Cardiac muscle cell (in vitro differentiated cells and primary cell): ENCODE results near the gene PHLDB3. TPM values are rescaled to one million over a fixed set of nuclear protein-coding genes. Genes with fewer than 3 reads are reported as not detected.
A peak's percentile ranks its signal among the peaks of the same experiment; 100 is the strongest.

Experiments used
- DNase-seq, 2 donors: peaks; one replicate each; pipeline versions ENCODE4 v3.0.0 to v3.0.0-alpha.2; 2010 to 2017; ENCODE audit warnings: low read depth in 1 of 2, low spot score in 1 of 2
- H3K27ac ChIP-seq: fragments of 200-600 bp; sonication (generic); 2 replicates; pipeline ENCODE4 v1.5.1; 2016
- H3K27me3 ChIP-seq: fragments of 200-600 bp; sonication (generic); 2 replicates; pipeline ENCODE4 v1.6.0; 2016; ENCODE audit warnings: control low read depth
- H3K36me3 ChIP-seq: fragments of 200-600 bp; sonication (generic); 2 replicates; pipeline ENCODE4 v1.5.1; 2016; ENCODE audit warnings: control low read depth
- H3K4me1 ChIP-seq: fragments of 200-600 bp; sonication (generic); 2 replicates; pipeline ENCODE4 v1.8.1; 2017; ENCODE audit warnings: low read depth, mild to moderate bottlenecking, mixed run types
- H3K4me3 ChIP-seq: fragments of 200-600 bp; sonication (generic); 2 replicates; pipeline ENCODE4 v1.5.1; 2016; ENCODE audit warnings: mild to moderate bottlenecking
- H3K9me3 ChIP-seq: fragments of 200-600 bp; sonication (generic); 2 replicates; pipeline ENCODE4 v1.5.1; 2017; ENCODE audit warnings: low read depth, mild to moderate bottlenecking, control low read depth
- polyA plus RNA-seq: library from polyadenylated mRNA; unstranded; fragments of >200 nt; fragmentation: Nextera tagmentation; extraction: Ambion mirVana; gene quantifications from 2 replicates; pipeline ENCODE4 v1.2.1, GENCODE V29; 2016
- total RNA-seq: library from RNA; depleted of rRNA; stranded (reverse); fragments of >200 nt; gene quantifications from 2 replicates; pipeline ENCODE4 v1.2.3, GENCODE V29; 2016
- TF ChIP-seq, protein P1 (sequence below): IDR thresholded peaks from 2 replicates; pipeline ENCODE4 v1.5.1; 2012; ENCODE audit warnings: low read depth, mild to moderate bottlenecking, low read length

The PHLDB3 gene
- total and polyA plus RNA-seq, 2 experiments from 2014 or later, result 11.2 to 45.9 TPM

DNA sequence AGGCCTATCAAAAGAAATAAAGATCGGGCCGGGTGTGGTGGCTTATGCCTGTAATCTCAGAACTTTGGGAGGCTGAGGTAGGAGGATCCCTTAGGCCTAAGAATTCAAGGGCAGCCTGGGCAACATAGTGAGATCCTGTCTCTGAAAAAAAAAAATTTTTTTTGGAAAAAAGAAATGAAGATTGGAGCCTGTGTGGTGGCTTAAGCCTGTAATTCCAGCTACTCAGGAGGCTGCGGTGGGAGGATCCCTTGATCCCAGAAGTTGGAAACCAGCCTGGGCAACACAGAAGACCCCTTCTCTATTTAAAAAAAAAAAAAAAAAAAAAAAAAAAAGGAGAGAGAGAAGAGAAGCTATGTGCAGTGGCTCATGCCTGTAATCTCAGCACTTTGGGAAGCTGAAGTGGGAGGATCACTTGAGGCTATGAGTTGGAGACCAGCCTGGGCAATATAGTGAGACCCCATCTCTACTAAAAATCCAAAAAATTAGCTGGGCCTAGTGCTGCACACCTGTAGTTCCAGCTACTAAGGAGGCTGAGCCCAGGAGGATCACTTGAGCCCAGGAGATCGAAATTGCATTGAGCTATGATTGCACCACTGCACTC, 24.5 kb downstream of the PHLDB3 start:
- Histone ChIP-seq H3K9me3 (no peaks in the 10 kb centered on the region), H3K36me3 (peaks cover 3% of the 10 kb centered on the region), H3K4me1 (no peaks in the 10 kb centered on the region), H3K27me3 (no peaks in the 10 kb centered on the region), H3K27ac (no peak overlapping the region), H3K4me3 (no peak overlapping the region)
- TF ChIP-seq, protein P1, sequence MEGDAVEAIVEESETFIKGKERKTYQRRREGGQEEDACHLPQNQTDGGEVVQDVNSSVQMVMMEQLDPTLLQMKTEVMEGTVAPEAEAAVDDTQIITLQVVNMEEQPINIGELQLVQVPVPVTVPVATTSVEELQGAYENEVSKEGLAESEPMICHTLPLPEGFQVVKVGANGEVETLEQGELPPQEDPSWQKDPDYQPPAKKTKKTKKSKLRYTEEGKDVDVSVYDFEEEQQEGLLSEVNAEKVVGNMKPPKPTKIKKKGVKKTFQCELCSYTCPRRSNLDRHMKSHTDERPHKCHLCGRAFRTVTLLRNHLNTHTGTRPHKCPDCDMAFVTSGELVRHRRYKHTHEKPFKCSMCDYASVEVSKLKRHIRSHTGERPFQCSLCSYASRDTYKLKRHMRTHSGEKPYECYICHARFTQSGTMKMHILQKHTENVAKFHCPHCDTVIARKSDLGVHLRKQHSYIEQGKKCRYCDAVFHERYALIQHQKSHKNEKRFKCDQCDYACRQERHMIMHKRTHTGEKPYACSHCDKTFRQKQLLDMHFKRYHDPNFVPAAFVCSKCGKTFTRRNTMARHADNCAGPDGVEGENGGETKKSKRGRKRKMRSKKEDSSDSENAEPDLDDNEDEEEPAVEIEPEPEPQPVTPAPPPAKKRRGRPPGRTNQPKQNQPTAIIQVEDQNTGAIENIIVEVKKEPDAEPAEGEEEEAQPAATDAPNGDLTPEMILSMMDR, result no peak
- DNase-seq, result no peak

DNA sequence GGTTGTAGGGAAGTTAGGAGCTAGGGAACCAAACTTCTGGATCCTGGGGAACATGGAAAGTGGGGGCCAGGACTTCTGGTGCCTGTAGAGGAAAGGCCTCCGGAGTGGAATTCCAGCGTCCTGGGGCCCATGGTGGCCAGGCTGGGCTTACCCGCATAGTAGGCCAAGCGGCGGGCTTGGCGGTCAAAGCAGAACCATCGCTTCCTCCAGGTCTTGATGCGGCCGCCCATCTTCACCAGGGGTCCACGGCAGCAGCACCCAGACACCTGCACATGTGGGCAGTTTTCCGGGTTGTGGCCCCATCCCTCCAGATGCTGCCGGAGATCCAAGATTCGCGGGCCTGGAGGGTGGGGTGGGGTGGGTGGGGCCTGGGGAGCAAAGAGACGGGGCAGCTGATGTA, 25.3 kb downstream of the PHLDB3 start:
- H3K9me3 ChIP-seq, result no peaks in the 10 kb centered on the region
- no peak for DNase-seq
- TF ChIP-seq, protein P1, result no peak
- no peak overlapping the region for H3K4me3 ChIP-seq
- no peaks in the 10 kb centered on the region for H3K4me1 ChIP-seq
- H3K27me3 ChIP-seq, result no peaks in the 10 kb centered on the region
- no peak overlapping the region for H3K27ac ChIP-seq
- H3K36me3 ChIP-seq, result peaks cover 3% of the 10 kb centered on the region

DNA sequence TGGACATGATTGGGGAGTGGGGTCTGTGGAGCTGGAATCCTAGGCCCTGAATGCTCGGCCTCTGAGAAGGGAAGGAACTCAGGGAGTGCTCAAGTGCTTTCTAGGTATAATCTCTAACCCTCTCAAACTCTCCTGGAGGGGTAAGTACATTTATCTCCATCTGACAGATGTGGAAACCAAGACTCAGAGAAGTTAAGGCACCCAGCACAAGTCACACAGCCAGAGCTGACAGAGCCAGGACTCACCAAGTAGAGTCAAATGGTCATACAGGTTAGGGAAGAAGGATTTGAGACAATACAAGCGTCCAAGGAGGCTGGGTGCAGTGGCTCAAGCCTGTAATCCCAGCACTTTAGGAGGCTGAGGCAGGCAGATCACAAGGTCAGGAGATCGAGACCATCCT, 26.2 kb downstream of the PHLDB3 start:
- no peak for DNase-seq
- TF ChIP-seq, protein P1, result no peak
- Histone ChIP-seq H3K4me3 (no peak overlapping the region), H3K27ac (no peak overlapping the region), H3K36me3 (peaks cover 3% of the 10 kb centered on the region), H3K9me3 (no peaks in the 10 kb centered on the region), H3K4me1 (no peaks in the 10 kb centered on the region), H3K27me3 (no peaks in the 10 kb centered on the region)

DNA sequence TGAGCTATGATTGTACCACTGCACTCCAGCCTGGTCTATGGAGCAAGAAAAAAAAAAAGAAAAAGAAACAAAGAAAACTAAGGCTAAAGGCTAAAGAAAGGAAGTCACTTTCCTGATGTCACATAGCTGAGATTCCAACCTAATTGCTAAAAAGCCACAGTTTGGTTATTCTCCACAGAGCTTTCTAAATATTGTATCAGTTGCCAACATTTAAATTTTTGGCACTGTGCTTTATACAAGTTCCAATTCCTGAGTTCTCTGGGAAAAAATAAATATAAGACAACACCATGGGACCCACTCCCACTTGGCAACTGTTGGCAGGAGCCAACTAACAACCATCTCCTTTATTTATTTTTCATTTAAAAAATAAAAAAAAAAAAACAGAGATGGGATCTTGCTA, 27.9 kb downstream of the PHLDB3 start:
- peak in 1 of 2 donors; percentile 84 for DNase-seq
- H3K36me3 ChIP-seq, result peaks cover 3% of the 10 kb centered on the region
- no peak overlapping the region for H3K27ac ChIP-seq
- H3K9me3 ChIP-seq, result no peaks in the 10 kb centered on the region
- H3K4me1 ChIP-seq, result no peaks in the 10 kb centered on the region
- no peak overlapping the region for H3K4me3 ChIP-seq
- H3K27me3 ChIP-seq, result no peaks in the 10 kb centered on the region
- TF ChIP-seq, protein P1, result no peak

DNA sequence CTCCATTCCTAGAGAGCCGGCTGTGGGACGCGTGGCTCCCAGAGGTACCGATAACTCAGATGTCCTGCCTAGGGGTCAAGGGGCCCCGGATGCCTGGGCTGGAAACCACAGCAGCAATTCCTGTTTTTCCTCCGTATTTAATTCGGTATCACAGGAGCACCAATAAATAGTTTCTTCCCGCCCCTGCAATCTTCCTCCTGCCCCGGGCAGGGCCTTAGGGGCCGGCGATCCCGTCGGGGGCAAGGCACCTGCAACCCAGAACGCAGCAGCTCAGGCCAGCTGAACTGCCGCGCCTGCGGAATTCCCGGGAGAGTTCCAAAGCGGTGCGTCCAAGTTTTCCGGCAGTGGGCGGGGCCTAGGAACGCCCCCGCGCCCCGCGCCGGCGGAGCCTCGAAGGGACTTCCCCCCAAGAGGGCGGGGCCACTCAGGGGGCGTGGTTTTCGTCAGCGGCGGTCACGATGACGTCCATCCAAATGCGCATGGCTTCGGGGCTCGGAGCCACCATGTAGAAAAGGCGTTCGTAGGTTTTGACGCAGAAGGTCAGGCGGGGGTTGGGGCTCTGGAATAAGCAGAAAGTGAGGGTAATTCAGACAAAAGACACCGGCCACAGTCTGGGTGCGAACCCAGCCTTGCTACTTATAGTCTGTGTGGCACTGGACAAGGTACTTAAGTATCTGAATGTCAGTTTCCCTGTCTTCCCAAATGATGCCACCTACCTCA, 29.4 kb downstream of the PHLDB3 start:
- H3K27ac ChIP-seq, result peak overlapping the region; percentile 45
- H3K36me3 ChIP-seq, result no peaks in the 10 kb centered on the region
- DNase-seq, result peak; percentile 95 to 96
- H3K27me3 ChIP-seq, result no peaks in the 10 kb centered on the region
- peak overlapping the region; percentile 13 for H3K4me3 ChIP-seq
- no peaks in the 10 kb centered on the region for H3K9me3 ChIP-seq
- H3K4me1 ChIP-seq, result no peaks in the 10 kb centered on the region
- TF ChIP-seq, protein P1, result no peak
